GM03348 (cell line): ENCODE results near the gene FOXF2.
"Not testable (repeated sequence)": the region's sequence is repeated elsewhere in the genome, so short reads cannot be mapped to it uniquely, and the experiment has no call there.

Experiments
- DNase-seq: peaks from one replicate; pipeline ENCODE4 v3.0.0; 2012; ENCODE audit warnings: low spot score

FOXF2 gene

GRCh38 chr6:1389369-1390132, at the start of gene FOXF2:
TSS of gene FOXF2 (plus strand) at chr6:1389576. CDS start at chr6:1389948, 372 bp downstream.
- peak; percentile 87 for DNase-seq

- no peak for DNase-seq
Observed at GRCh38 chr6:1346101-1346500, 43.3 kb upstream of the FOXF2 start.

GRCh38 chr6:1346558-1347091, 42.8 kb upstream of the FOXF2 start:
- no peak for DNase-seq

- DNase-seq: no peak
Observed at GRCh38 chr6:1347161-1347560, 42.2 kb upstream of the FOXF2 start.

- DNase-seq: peak; percentile 35
Observed at GRCh38 chr6:1348675-1349074, 40.7 kb upstream of the FOXF2 start.

- no peak for DNase-seq
Observed at GRCh38 chr6:1349655-1350054, 39.7 kb upstream of the FOXF2 start.

- no peak for DNase-seq
Observed at GRCh38 chr6:1351381-1352008, 37.9 kb upstream of the FOXF2 start.

- DNase-seq: not testable (repeated sequence)
Observed at GRCh38 chr6:1355068-1355467, 34.3 kb upstream of the FOXF2 start.

- not testable (repeated sequence) for DNase-seq
Observed at GRCh38 chr6:1361717-1362116, 27.7 kb upstream of the FOXF2 start.

GRCh38 chr6:1362643-1363042, 26.7 kb upstream of the FOXF2 start:
- no peak for DNase-seq

GRCh38 chr6:1363298-1363697, 26.1 kb upstream of the FOXF2 start:
- DNase-seq: no peak

- peak; percentile 50 for DNase-seq
Observed at GRCh38 chr6:1363729-1364572, 25.4 kb upstream of the FOXF2 start.

GRCh38 chr6:1364791-1365190, 24.6 kb upstream of the FOXF2 start:
- no peak for DNase-seq

- no peak for DNase-seq
Observed at GRCh38 chr6:1365686-1366085, 23.7 kb upstream of the FOXF2 start.

- DNase-seq: no peak
Observed at GRCh38 chr6:1367771-1368170, 21.6 kb upstream of the FOXF2 start.

- DNase-seq: no peak
Observed at GRCh38 chr6:1368940-1369339, 20.4 kb upstream of the FOXF2 start.

GRCh38 chr6:1369695-1370094, 19.7 kb upstream of the FOXF2 start:
- not testable (repeated sequence) for DNase-seq

- no peak for DNase-seq
Observed at GRCh38 chr6:1371933-1372332, 17.4 kb upstream of the FOXF2 start.

- DNase-seq: no peak
Observed at GRCh38 chr6:1372690-1373089, 16.7 kb upstream of the FOXF2 start.

- DNase-seq: no peak
Observed at GRCh38 chr6:1376653-1377052, 12.7 kb upstream of the FOXF2 start.

- DNase-seq: no peak
Observed at GRCh38 chr6:1377526-1377925, 11.8 kb upstream of the FOXF2 start.
